K562 (cell line): ENCODE measurements around the gene MSH2.

Experiments
- ARID2 ChIP-seq: fragments of 450-650 bp; IDR thresholded peaks from 2 replicates; pipeline ENCODE4 v1.6.1; 2017; ENCODE audit warnings: antibody characterized with exemption, mild to moderate bottlenecking
- ARID3A ChIP-seq: IDR thresholded peaks from 2 replicates; pipeline ENCODE4 v1.6.1; 2012; ENCODE audit warnings: low read depth, low read length, improper control_type of control experiment, borderline replicate concordance
- BCLAF1 ChIP-seq, 2 experiments: fragments of 450-650 bp in 1 of 2; IDR thresholded peaks; 2 replicates each; pipeline ENCODE4 v1.6.1; 2011 to 2017; ENCODE audit warnings: low read depth in 2 of 2, antibody characterized with exemption in 1 of 2, borderline replicate concordance in 1 of 2, low read length in 1 of 2, mild to moderate bottlenecking in 1 of 2, mixed read lengths in 1 of 2; ENCODE audit not compliant: control insufficient read depth in 1 of 2
- CC2D1A ChIP-seq: fragments of 450-650 bp; IDR thresholded peaks from 2 replicates; pipeline ENCODE4 v1.6.1; 2017; ENCODE audit warnings: mild to moderate bottlenecking
- HCFC1 ChIP-seq: IDR thresholded peaks from 2 replicates; pipeline ENCODE4 v1.6.1; 2012; ENCODE audit warnings: low read depth, low read length, improper control_type of control experiment
- HINFP ChIP-seq: fragments of 450-650 bp; conservative IDR thresholded peaks from 2 replicates; pipeline ENCODE4 v1.6.1; 2016; ENCODE audit warnings: missing genetic modification characterization, low read depth, mild to moderate bottlenecking, control low read depth, missing compliant biosample characterization
- PATZ1 ChIP-seq: fragments of 250-450 bp; sonication (Bioruptor Pico); IDR thresholded peaks from 2 replicates; pipeline ENCODE4 v1.5.0; 2020; ENCODE audit warnings: mild to moderate bottlenecking, borderline replicate concordance
- RNF2 ChIP-seq: sonication (generic); IDR thresholded peaks from 2 replicates; pipeline ENCODE4 v1.6.1; 2016
- SP1 ChIP-seq: sonication (generic); formaldehyde crosslinking; IDR thresholded peaks from 2 replicates; pipeline ENCODE4 v1.8.1; 2022; ENCODE audit warnings: mild to moderate bottlenecking, missing genetic modification reagents
- SRSF1 ChIP-seq: fragments of 200-400 bp; formaldehyde crosslinking; IDR thresholded peaks from 2 replicates; pipeline ENCODE4 v1.6.1; 2017; ENCODE audit warnings: mild to moderate bottlenecking, low read depth, low read length, moderate library complexity
- STAT6 ChIP-seq: sonication (generic); formaldehyde crosslinking; IDR thresholded peaks from 2 replicates; pipeline ENCODE4 v1.8.1; 2023; ENCODE audit warnings: mild to moderate bottlenecking, missing genetic modification reagents
- USF1 ChIP-seq: sonication (generic); formaldehyde crosslinking; IDR thresholded peaks from 2 replicates; pipeline ENCODE4 v1.9.0; 2022; ENCODE audit warnings: mild to moderate bottlenecking, missing genetic modification reagents
- TF ChIP-seq, protein P1 (sequence below): sonication (generic); formaldehyde crosslinking; IDR thresholded peaks from 2 replicates; pipeline ENCODE4 v1.8.0; 2022; ENCODE audit warnings: mild to moderate bottlenecking, missing genetic modification reagents
- TF ChIP-seq, protein P2 (sequence below), 3 experiments: IDR thresholded peaks in 2 of 3; conservative IDR thresholded peaks in 1 of 3; 2 replicates each; pipeline ENCODE4 v1.5.1; 2011 to 2012; ENCODE audit warnings: low read length in 3 of 3, mild to moderate bottlenecking in 3 of 3, control low read depth in 2 of 3, improper control_type of control experiment in 1 of 3, inconsistent platforms in 1 of 3, low read depth in 1 of 3, mixed read lengths in 1 of 3, moderate library complexity in 1 of 3; ENCODE audit not compliant: insufficient read depth in 2 of 3

- TF ChIP-seq BCLAF1 (IDR thresholded peaks at IDR 0.05; ENCODE audit: borderline replicate concordance in 1 of 2, control insufficient read depth in 1 of 2, low read depth in 2 of 2, low read length in 1 of 2): no peak
- no peak for TF ChIP-seq HCFC1
- TF ChIP-seq HINFP (tag): no peak
- no peak for TF ChIP-seq SP1
- TF ChIP-seq, protein P1, sequence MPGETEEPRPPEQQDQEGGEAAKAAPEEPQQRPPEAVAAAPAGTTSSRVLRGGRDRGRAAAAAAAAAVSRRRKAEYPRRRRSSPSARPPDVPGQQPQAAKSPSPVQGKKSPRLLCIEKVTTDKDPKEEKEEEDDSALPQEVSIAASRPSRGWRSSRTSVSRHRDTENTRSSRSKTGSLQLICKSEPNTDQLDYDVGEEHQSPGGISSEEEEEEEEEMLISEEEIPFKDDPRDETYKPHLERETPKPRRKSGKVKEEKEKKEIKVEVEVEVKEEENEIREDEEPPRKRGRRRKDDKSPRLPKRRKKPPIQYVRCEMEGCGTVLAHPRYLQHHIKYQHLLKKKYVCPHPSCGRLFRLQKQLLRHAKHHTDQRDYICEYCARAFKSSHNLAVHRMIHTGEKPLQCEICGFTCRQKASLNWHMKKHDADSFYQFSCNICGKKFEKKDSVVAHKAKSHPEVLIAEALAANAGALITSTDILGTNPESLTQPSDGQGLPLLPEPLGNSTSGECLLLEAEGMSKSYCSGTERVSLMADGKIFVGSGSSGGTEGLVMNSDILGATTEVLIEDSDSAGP: no peak
- TF ChIP-seq, protein P2, sequence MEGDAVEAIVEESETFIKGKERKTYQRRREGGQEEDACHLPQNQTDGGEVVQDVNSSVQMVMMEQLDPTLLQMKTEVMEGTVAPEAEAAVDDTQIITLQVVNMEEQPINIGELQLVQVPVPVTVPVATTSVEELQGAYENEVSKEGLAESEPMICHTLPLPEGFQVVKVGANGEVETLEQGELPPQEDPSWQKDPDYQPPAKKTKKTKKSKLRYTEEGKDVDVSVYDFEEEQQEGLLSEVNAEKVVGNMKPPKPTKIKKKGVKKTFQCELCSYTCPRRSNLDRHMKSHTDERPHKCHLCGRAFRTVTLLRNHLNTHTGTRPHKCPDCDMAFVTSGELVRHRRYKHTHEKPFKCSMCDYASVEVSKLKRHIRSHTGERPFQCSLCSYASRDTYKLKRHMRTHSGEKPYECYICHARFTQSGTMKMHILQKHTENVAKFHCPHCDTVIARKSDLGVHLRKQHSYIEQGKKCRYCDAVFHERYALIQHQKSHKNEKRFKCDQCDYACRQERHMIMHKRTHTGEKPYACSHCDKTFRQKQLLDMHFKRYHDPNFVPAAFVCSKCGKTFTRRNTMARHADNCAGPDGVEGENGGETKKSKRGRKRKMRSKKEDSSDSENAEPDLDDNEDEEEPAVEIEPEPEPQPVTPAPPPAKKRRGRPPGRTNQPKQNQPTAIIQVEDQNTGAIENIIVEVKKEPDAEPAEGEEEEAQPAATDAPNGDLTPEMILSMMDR (IDR thresholded peaks at IDR 0.05 in 2 of 3, conservative IDR thresholded peaks at IDR 0.05 in 1 of 3; ENCODE audit: insufficient read depth in 2 of 3, low read depth in 1 of 3, low read length in 3 of 3): no peak
- no peak for TF ChIP-seq SRSF1
- no peak for TF ChIP-seq CC2D1A
- TF ChIP-seq PATZ1 (CRISPR knock-in tag): no peak
- TF ChIP-seq ARID3A: no peak
- TF ChIP-seq RNF2: no peak
- no peak for TF ChIP-seq STAT6
- no peak for TF ChIP-seq USF1
- TF ChIP-seq ARID2: no peak
Observed at GRCh38 chr2:47452761-47453160, 49.8 kb downstream of the MSH2 start.
